SW 1271 (cell line): ENCODE data around the gene AIG1.

Experiments
- DNase-seq, 2 experiments: peaks; one replicate each; lab custom pipeline; 2025; lab: John Stamatoyannopoulos, UW

The AIG1 gene

GRCh38 chr6:143196525-143197225 lies 136.0 kb downstream of the AIG1 start:
- DNase-seq: no peak

GRCh38 chr6:143197377-143197776 lies 136.7 kb downstream of the AIG1 start:
- no peak for DNase-seq

- DNase-seq: no peak
Observed at GRCh38 chr6:143198312-143198711, 137.6 kb downstream of the AIG1 start.

- no peak for DNase-seq
Observed at GRCh38 chr6:143199291-143199690, 138.6 kb downstream of the AIG1 start.

- DNase-seq: no peak
Observed at GRCh38 chr6:143200167-143200770, 139.6 kb downstream of the AIG1 start.

GRCh38 chr6:143204045-143204444 lies 143.4 kb downstream of the AIG1 start:
- no peak for DNase-seq

- DNase-seq: no peak
Observed at GRCh38 chr6:143205131-143205535, 144.4 kb downstream of the AIG1 start.

- DNase-seq: no peak
Observed at GRCh38 chr6:143205585-143205984, 144.9 kb downstream of the AIG1 start.

GRCh38 chr6:143205991-143206390 lies 145.3 kb downstream of the AIG1 start:
- DNase-seq: no peak

- no peak for DNase-seq
Observed at GRCh38 chr6:143206550-143206949, 145.9 kb downstream of the AIG1 start.

GRCh38 chr6:143210420-143210819 lies 149.7 kb downstream of the AIG1 start:
- no peak for DNase-seq

- no peak for DNase-seq
Observed at GRCh38 chr6:143213859-143214376, 153.2 kb downstream of the AIG1 start.

- DNase-seq: no peak
Observed at GRCh38 chr6:143215363-143215762, 154.7 kb downstream of the AIG1 start.

- no peak for DNase-seq
Observed at GRCh38 chr6:143215771-143216170, 155.1 kb downstream of the AIG1 start.

GRCh38 chr6:143218233-143218632 lies 157.5 kb downstream of the AIG1 start:
- DNase-seq: no peak

- no peak for DNase-seq
Observed at GRCh38 chr6:143221698-143222097, 161.0 kb downstream of the AIG1 start.

- no peak for DNase-seq
Observed at GRCh38 chr6:143222310-143222709, 161.6 kb downstream of the AIG1 start.

- DNase-seq: no peak
Observed at GRCh38 chr6:143222801-143223231, 162.1 kb downstream of the AIG1 start.

- no peak for DNase-seq
Observed at GRCh38 chr6:143223895-143224294, 163.2 kb downstream of the AIG1 start.

- DNase-seq: no peak
Observed at GRCh38 chr6:143224516-143224915, 163.8 kb downstream of the AIG1 start.

GRCh38 chr6:143225929-143226328 lies 165.2 kb downstream of the AIG1 start:
- no peak for DNase-seq

GRCh38 chr6:143227675-143228074 lies 167.0 kb downstream of the AIG1 start:
- DNase-seq: no peak

- no peak for DNase-seq
Observed at GRCh38 chr6:143229400-143229799, 168.7 kb downstream of the AIG1 start.

- no peak for DNase-seq
Observed at GRCh38 chr6:143232849-143233248, 172.2 kb downstream of the AIG1 start.
